Measurements from ENCODE around the gene FGF11.
A peak's percentile ranks its signal among the peaks of the same experiment; 100 is the strongest.
"Not testable (repeated sequence)": the region's sequence is repeated elsewhere in the genome, so short reads cannot be mapped to it uniquely, and the experiment has no call there.

FGF11 gene

GRCh38 chr17:7481842-7482741 is 42.8 kb downstream of the FGF11 start:
- not testable (repeated sequence) for DNase-seq

GRCh38 chr17:7482742-7483088 is 43.4 kb downstream of the FGF11 start:
- DNase-seq, result not testable (repeated sequence)

GRCh38 chr17:7483255-7484066 is 44.1 kb downstream of the FGF11 start:
- peak; percentile 96 for DNase-seq

GRCh38 chr17:7484067-7484918 is 45.0 kb downstream of the FGF11 start, which contains the start of gene POLR2A:
TSS of gene POLR2A (plus strand) at chr17:7484366.
- DNase-seq, result peak; percentile 99

GRCh38 chr17:7484919-7485377 is 45.6 kb downstream of the FGF11 start:
- DNase-seq, result no peak

- DNase-seq, result no peak
Measured at GRCh38 chr17:7486181-7486580, 46.9 kb downstream of the FGF11 start.

GRCh38 chr17:7490144-7490543 is 50.8 kb downstream of the FGF11 start:
- no peak for DNase-seq

GRCh38 chr17:7491583-7491982 is 52.3 kb downstream of the FGF11 start:
- no peak for DNase-seq

GRCh38 chr17:7493941-7494340 is 54.6 kb downstream of the FGF11 start:
- DNase-seq, result no peak
